Measurements from ENCODE around the gene HAPSTR1. TPM values are rescaled to one million over a fixed set of nuclear protein-coding genes. Genes with fewer than 3 reads are reported as not detected.

HAPSTR1 gene
- total and polyA plus RNA-seq, 2 of the 8 experiments (the other 6 are each of a cell fraction or from before 2014, with no cell fraction given): 11.9 to 66.1 TPM

DNA sequence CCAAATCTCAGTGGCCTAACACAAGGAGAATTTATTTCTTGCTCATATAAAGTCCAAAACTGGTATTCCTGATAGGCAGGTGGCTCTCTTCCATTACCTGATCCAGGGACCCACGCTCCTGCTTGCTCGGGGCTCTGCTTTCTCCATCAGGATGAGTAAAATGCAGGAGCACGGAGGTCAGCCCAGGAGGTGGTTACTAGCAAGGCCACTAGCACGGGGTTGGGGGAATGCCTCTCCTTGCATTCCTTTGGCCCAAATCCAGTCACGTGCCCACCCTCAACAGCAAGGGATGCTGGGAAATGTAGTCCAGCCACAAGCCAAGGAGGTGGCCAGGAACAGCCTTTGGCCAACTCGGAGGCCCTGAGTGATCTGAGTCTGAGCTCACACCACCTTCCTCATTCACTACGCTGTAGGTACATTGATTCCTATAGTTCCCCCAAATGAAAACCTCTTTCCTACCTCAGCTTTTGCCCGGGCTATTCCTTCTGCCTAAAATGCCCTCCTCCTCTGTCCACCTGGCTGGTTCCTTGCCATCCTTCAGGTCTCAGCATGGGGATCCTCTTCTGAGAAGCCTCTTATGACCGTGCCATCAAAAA, 38.3 kb upstream of the HAPSTR1 start:
- H3K23me2 ChIP-seq (ENCODE audit: low read depth, low read length): 0 out of 2 replicates have a peak, but pooled peaks cover 2% of the 10 kb centered on the region
- H3K9ac ChIP-seq (replicated peaks in 1 of 4; ENCODE audit: extremely low read depth in 1 of 4, low read depth in 3 of 4, low read length in 3 of 4): no peak overlapping the region
- no peak overlapping the region for H2BK120ac ChIP-seq (replicated peaks; ENCODE audit: low read depth, low read length)
- 41% methylated on average over 9 of the region's 9 CpGs; no CpG with 5 or more reads in 1 of the 2 experiments for whole genome bisulfite sequencing, 2 experiments (ENCODE audit: extremely low coverage in 1 of 2, insufficient coverage in 1 of 2, insufficient read length in 1 of 2, insufficient replicate concordance in 2 of 2, low coverage in 1 of 2, low lambda C conversion rate in 2 of 2, missing lambda C conversion rate in 1 of 2)
- no peaks in the 10 kb centered on the region for H4K20me1 ChIP-seq (replicated peaks in 1 of 2; ENCODE audit: control insufficient read depth in 1 of 2, insufficient read depth in 2 of 2, low read length in 2 of 2)
- peak overlapping the region; percentile 88; the same call in 1 of the 2 replicates for H2BK15ac ChIP-seq (ENCODE audit: low read length)
- no peak overlapping the region for H2AK5ac ChIP-seq (ENCODE audit: low read depth, low read length)
- 0 out of 2 replicates have a peak, but pooled peaks cover 2% of the 10 kb centered on the region for H3K79me1 ChIP-seq (ENCODE audit: low read depth, low read length)
- no peaks in the 10 kb centered on the region for H3K79me2 ChIP-seq (ENCODE audit: control insufficient read depth in 1 of 2, insufficient read depth in 2 of 2, low read length in 2 of 2)
- H3K14ac ChIP-seq (ENCODE audit: insufficient read length): no peak overlapping the region
- H2BK12ac ChIP-seq (ENCODE audit: low read depth, low read length): 0 out of 2 replicates have a peak overlapping the region, but pooled peaks have one; percentile 9
- H3K36me3 ChIP-seq (ENCODE audit: control insufficient read depth in 2 of 4, insufficient read depth in 4 of 4, low read length in 3 of 4): no peaks in the 10 kb centered on the region
- peak overlapping the region; percentile 78; the same call in 1 of the 2 replicates for H3K18ac ChIP-seq (ENCODE audit: extremely low read depth, low read length)
- peak; percentile 81 for FAIRE-seq
- CTCF ChIA-PET (ENCODE audit: partially characterized antibody): interaction anchor here (0.8 to 1.7 kb wide), 7 partner anchors 17 to 117 kb away, joined by 3 to 5 read pairs (median 3); no protein-coding TSS in a partner anchor
- H3K23ac ChIP-seq (ENCODE audit: insufficient read length): no peak overlapping the region
- peaks cover 0 to 8% (median 3%) of the 10 kb centered on the region in 4 experiments; a peak in 6 of 7 replicates for H3K4me1 ChIP-seq (replicated peaks in 1 of 4; ENCODE audit: control insufficient read depth in 3 of 4, insufficient read depth in 4 of 4, low read length in 3 of 4)
- peak overlapping the region; percentile 21 to 61 for H3K4me2 ChIP-seq (ENCODE audit: insufficient read depth in 1 of 2, low read depth in 2 of 2, low read length in 2 of 2)
- peak overlapping the region; percentile 54; the same call in 1 of the 2 replicates for H4K8ac ChIP-seq (ENCODE audit: extremely low read depth, insufficient read depth, low read length)
- H2BK5ac ChIP-seq (ENCODE audit: low read depth, low read length): 0 out of 2 replicates have a peak overlapping the region, but pooled peaks have one; percentile 40
- peak; percentile 86 to 91 for DNase-seq (ENCODE audit: low read depth in 1 of 2, low spot score in 2 of 2)
- peak overlapping the region; percentile 73; the same call in 1 of the 2 replicates for H3K27ac ChIP-seq (ENCODE audit: low read depth, low read length)
- H3K9me3 ChIP-seq (ENCODE audit: insufficient read depth in 2 of 2, low read depth in 1 of 2, low read length in 1 of 2): no peaks in the 10 kb centered on the region
- H4K91ac ChIP-seq (replicated peaks; ENCODE audit: insufficient read length, low read length): peak overlapping the region; percentile 72
- POLR2A ChIA-PET (ENCODE audit: partially characterized antibody): interaction anchor here (0.5 to 2.4 kb wide), 3 partner anchors 26 to 195 kb away, joined by 3 to 16 read pairs (median 9); partner anchors contain the start of gene HAPSTR1
- peak overlapping the region; percentile 86; the same call in 1 of the 2 replicates for H2BK20ac ChIP-seq (ENCODE audit: low read length)
- no peak overlapping the region for H3K4ac ChIP-seq (replicated peaks; ENCODE audit: insufficient read length, low read depth, low read length)
- no peak overlapping the region for H3K56ac ChIP-seq (replicated peaks; ENCODE audit: insufficient read length, low read depth, low read length)
- H2AFZ ChIP-seq (ENCODE audit: low read length): peak overlapping the region; percentile 67
- no peaks in the 10 kb centered on the region for H3K27me3 ChIP-seq (replicated peaks in 1 of 4; ENCODE audit: control insufficient read depth in 3 of 4, extremely low read depth in 1 of 4, insufficient read depth in 3 of 4, low read length in 3 of 4)
- H4K5ac ChIP-seq (ENCODE audit: insufficient read length, low read depth, low read length): peak overlapping the region; percentile 76
- H3K4me3 ChIP-seq (ENCODE audit: extremely low read depth in 1 of 4, insufficient read depth in 2 of 4, low read depth in 3 of 4, low read length in 4 of 4): peak overlapping the region in 3 of 4 experiments; percentile 15 to 55 (median 24); a peak in 5 of 8 replicates
- TF ChIP-seq TAF7 (optimal IDR thresholded peaks at IDR 0.05; ENCODE audit: borderline replicate concordance, low read depth, low read length): peak; percentile 77
- TF ChIP-seq KDM1A (IDR thresholded peaks at IDR 0.05; ENCODE audit: borderline replicate concordance, low read length): no peak
- TF ChIP-seq KDM5A (IDR thresholded peaks at IDR 0.05; ENCODE audit: low read length): no peak
- peak; percentile 95 for TF ChIP-seq TEAD4 (IDR thresholded peaks at IDR 0.05; ENCODE audit: low read depth, low read length)
- TF ChIP-seq, protein P1, sequence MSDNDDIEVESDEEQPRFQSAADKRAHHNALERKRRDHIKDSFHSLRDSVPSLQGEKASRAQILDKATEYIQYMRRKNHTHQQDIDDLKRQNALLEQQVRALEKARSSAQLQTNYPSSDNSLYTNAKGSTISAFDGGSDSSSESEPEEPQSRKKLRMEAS (IDR thresholded peaks at IDR 0.05): peak; percentile 75
- peak; percentile 76 for TF ChIP-seq SP1 (IDR thresholded peaks at IDR 0.05; ENCODE audit: low read depth, low read length)
- no peak for TF ChIP-seq BRCA1 (IDR thresholded peaks at IDR 0.05; ENCODE audit: low read depth, low read length)
- TF ChIP-seq, protein P2, sequence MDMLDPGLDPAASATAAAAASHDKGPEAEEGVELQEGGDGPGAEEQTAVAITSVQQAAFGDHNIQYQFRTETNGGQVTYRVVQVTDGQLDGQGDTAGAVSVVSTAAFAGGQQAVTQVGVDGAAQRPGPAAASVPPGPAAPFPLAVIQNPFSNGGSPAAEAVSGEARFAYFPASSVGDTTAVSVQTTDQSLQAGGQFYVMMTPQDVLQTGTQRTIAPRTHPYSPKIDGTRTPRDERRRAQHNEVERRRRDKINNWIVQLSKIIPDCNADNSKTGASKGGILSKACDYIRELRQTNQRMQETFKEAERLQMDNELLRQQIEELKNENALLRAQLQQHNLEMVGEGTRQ (IDR thresholded peaks at IDR 0.05; ENCODE audit: low read length): peak; percentile 99
- peak; percentile 92 for TF ChIP-seq TAF1 (IDR thresholded peaks at IDR 0.05; ENCODE audit: low read depth, low read length)
- TF ChIP-seq, protein P3, sequence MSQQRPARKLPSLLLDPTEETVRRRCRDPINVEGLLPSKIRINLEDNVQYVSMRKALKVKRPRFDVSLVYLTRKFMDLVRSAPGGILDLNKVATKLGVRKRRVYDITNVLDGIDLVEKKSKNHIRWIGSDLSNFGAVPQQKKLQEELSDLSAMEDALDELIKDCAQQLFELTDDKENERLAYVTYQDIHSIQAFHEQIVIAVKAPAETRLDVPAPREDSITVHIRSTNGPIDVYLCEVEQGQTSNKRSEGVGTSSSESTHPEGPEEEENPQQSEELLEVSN (IDR thresholded peaks at IDR 0.05): no peak

All from H1 (cell line).